Right atrium auricular region (tissue), 2 donors: ENCODE results near the gene SPON2. TPM values are rescaled to one million over a fixed set of nuclear protein-coding genes. Genes with fewer than 3 reads are reported as not detected.

Experiments
- DNase-seq: peaks from one replicate; pipeline ENCODE4 v3.0.0-alpha.2; 2019; ENCODE audit warnings: low spot score
- H3K27ac ChIP-seq, 2 donors: fragments of 200-600 bp; sonication (generic); 1 replicate in 1 of 2; 2 replicates in 1 of 2; pipeline ENCODE4 v1.5.1; 2016 to 2019
- H3K27me3 ChIP-seq, 2 donors: fragments of 200-600 bp; sonication (generic); one replicate each; pipeline versions ENCODE4 v1.5.1 to v1.6.0; 2017 to 2019
- H3K36me3 ChIP-seq: fragments of 200-600 bp; sonication (generic); one replicate; pipeline ENCODE4 v1.5.1; 2016
- H3K4me1 ChIP-seq, 2 donors: fragments of 200-600 bp; sonication (generic); one replicate each; pipeline versions ENCODE4 v1.5.1 to v1.6.0; 2017 to 2019
- H3K4me3 ChIP-seq, 2 donors: fragments of 200-600 bp; sonication (generic); 1 replicate in 1 of 2; 2 replicates in 1 of 2; pipeline ENCODE4 v1.5.1; 2017 to 2019; ENCODE audit warnings: mild to moderate bottlenecking in 1 of 2, moderate library complexity in 1 of 2
- H3K9me3 ChIP-seq, 2 donors: fragments of 200-600 bp; sonication (generic); one replicate each; pipeline ENCODE4 v1.5.1; 2019
- total RNA-seq, 2 donors: library from RNA; depleted of rRNA; stranded (reverse); fragments of >200 nt; gene quantifications; one replicate each; pipeline ENCODE4 v1.1.0, GENCODE V29; 2016
- TF ChIP-seq, protein P1 (sequence below), 2 donors: fragments of 200-600 bp; sonication (generic); IDR thresholded peaks; one replicate each; pipeline ENCODE4 v1.5.1; 2019; ENCODE audit warnings: antibody characterized with exemption in 2 of 2

Gene SPON2
- total RNA-seq, 2 donors from 2014 or later, result 13.0 to 20.8 TPM

DNA sequence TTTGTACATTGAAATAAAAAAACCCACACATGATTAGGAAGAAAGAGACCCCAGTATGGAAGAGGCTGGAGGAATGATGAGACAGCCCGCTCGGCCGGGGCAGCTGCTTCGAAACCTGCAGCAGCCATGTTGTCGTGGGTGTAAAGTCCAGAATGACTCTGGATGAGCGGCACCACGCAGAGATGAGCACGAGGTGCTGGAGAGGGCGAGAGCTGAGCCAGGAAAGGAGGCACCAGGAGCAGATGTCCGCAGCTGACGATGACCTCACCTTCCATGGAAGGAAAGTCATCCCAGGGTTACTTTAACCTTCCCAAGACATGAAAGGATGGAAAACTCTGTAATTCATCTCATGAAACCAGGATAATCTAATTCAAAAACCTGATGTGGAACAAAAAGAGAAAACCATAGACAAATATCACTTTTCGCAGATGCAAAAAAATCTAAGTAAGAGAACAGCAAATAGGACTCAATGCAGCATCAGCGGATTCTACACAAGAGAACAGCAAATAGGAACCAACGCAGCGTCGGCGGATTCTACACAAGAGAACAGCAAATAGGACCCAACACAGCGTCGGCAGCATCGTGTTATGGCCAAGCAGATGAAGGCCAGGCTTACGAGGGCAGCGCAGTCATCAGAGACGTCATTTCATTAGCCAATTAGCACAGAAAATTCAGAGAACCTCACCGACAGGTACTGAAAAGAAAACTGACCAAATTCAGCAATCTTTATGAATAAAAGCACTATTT lies 25.9 kb upstream of the SPON2 start:
- Histone ChIP-seq H3K27me3 (no peaks in the 10 kb centered on the region), H3K4me3 (no peak overlapping the region), H3K27ac (no peak overlapping the region), H3K4me1 (peaks cover 0 to 27% of the 10 kb centered on the region in 2 donors), H3K9me3 (no peaks in the 10 kb centered on the region), H3K36me3 (no peaks in the 10 kb centered on the region)
- TF ChIP-seq, protein P1, sequence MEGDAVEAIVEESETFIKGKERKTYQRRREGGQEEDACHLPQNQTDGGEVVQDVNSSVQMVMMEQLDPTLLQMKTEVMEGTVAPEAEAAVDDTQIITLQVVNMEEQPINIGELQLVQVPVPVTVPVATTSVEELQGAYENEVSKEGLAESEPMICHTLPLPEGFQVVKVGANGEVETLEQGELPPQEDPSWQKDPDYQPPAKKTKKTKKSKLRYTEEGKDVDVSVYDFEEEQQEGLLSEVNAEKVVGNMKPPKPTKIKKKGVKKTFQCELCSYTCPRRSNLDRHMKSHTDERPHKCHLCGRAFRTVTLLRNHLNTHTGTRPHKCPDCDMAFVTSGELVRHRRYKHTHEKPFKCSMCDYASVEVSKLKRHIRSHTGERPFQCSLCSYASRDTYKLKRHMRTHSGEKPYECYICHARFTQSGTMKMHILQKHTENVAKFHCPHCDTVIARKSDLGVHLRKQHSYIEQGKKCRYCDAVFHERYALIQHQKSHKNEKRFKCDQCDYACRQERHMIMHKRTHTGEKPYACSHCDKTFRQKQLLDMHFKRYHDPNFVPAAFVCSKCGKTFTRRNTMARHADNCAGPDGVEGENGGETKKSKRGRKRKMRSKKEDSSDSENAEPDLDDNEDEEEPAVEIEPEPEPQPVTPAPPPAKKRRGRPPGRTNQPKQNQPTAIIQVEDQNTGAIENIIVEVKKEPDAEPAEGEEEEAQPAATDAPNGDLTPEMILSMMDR (IDR thresholded peaks at IDR 0.05), result no peak
- DNase-seq, result peak; percentile 56

DNA sequence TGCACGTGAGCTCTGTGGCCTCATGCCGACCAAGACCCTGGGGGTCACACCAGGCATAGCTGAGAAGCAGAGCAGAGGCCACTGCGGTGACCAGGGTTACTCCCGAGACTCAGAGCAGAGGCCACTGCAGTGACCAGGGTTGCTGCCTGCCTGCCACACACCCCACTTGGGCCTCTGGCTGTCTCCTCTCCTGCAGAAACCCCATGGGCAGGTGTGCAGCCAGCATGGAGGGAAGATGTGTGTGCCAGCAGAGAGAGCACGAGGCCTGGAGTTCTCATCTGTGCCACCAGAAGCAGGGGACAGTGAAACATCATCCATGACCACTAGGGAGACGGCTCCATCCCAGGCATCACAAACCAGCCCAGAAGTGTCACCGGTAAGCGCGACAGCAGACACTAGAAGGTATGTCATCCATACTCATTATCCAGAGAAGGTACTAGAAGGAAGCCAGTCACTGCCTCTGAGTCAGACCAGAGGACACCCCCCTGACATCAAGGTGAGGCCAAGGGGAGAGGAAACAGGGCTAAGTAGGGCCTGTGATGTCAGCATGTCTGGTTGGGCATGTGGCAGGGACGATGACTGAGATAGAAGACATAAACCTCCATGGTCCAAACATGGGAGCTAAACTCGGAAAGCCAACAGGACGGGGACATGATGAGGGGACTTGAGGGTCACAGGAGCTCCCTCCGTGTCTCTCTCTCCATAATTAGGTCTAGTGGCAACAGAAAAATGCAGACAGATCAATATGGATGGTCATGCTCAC lies 24.2 kb upstream of the SPON2 start:
- peak; percentile 56 for DNase-seq
- Histone ChIP-seq H3K4me1 (peaks cover 0 to 43% of the 10 kb centered on the region in 2 donors), H3K27ac (no peak overlapping the region), H3K4me3 (no peak overlapping the region), H3K9me3 (no peaks in the 10 kb centered on the region), H3K36me3 (no peaks in the 10 kb centered on the region), H3K27me3 (no peaks in the 10 kb centered on the region)
- TF ChIP-seq, protein P1 (IDR thresholded peaks at IDR 0.05), result no peak

DNA sequence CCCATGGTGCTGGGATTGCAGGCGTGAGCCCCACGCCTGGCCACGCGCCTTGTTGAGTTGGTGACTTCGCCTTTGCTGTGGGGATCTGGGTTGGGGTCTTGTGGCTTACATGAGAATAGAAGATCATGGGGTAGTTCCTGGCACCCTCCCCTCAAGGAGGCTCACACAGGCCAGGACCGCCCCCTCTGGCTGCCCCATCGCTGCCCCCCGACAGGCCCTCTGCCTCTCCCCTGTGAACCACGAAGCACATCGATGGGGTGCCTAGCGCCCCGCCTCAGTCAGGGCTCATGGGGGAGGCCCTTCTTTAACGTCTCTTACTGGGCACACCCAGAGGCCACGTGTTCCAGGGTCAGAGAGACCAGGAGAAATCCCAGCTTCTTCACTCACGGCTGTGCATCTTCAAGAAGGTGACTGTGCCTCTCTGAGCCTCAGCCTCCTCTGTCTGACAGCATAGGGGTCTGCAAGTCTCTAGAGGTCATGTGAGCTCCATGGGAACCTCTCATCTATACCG lies 23.6 kb upstream of the SPON2 start:
- Histone ChIP-seq H3K27ac (no peak overlapping the region), H3K36me3 (no peaks in the 10 kb centered on the region), H3K9me3 (no peaks in the 10 kb centered on the region), H3K4me1 (peaks cover 0 to 44% of the 10 kb centered on the region in 2 donors), H3K4me3 (no peak overlapping the region), H3K27me3 (no peaks in the 10 kb centered on the region)
- peak; percentile 55 for DNase-seq
- TF ChIP-seq, protein P1 (IDR thresholded peaks at IDR 0.05), result no peak

DNA sequence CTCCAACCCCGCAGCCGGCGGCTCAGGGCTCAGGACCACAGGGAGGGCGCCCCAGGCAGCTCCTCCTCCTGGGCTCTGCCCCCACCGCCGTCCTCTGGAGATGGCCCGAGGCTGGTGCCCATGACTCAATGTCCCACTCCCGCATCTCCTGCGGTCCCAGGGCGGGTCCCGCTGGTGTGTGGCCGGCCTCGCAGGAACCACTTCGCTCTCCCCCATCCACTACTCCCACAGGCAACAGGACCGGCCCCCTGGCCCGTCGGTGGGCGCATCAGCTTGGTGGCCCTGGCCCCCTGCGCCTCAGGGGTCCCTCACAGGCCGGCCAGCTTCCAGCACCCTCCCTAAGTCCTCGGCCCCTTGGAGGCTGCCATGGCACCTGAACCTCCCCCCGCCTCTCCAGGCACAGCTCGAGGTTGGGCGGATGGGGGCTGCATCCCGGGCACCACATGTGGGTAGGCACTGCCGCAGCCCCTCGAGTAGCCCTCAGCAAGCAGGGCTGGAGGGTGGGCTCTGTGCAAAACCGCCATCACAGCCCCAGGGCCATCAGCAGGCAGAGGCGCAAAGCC lies 22.8 kb upstream of the SPON2 start:
- peaks cover 0 to 36% of the 10 kb centered on the region in 2 donors for H3K4me1 ChIP-seq
- peak; percentile 57 for DNase-seq
- TF ChIP-seq, protein P1 (IDR thresholded peaks at IDR 0.05), result no peak

DNA sequence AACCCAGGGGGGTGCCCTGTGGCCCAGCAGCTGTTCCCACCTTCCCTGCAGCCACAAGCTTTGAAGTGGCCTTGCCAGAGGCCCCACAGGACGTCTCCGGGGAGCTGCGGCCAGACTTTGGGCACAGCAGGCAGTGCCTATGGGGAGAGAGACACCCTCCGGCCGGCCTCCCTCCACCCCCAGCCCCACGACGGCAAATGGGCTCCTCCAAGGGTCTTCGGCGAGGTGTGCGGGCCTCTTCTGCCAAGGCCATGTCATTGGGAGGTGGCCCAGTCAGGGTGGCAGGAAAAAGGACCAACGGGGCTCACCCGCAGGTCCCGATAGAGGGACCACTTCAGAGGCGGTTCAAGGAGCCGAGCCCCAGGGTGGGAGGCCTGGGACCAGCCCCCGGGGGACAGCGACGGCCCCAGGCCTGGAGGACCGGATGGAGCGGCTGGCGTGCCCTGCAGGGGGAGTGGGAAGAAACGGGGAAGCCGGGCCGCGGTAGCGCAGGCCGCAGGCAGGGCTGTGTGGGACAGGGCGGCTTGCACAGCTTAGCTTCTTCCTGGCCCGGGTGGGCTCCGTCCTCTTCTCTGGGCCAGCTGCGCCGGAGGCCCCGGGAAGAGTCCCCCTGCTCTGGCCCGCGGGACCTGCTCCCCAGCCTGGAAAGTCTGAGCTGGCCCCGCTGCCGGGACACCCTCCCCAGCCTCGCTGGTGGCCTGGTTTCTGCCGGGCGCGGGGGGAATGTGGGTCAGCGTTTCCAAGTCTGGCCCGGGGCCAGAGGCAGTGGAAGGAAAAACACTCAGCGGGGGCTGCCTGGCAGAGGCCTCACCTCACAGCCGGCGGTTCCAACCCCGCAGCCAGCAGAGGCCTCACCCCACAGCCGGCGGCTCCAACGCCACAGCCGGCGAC lies 21.9 kb upstream of the SPON2 start:
- H3K4me1 ChIP-seq, result peaks cover 0 to 34% of the 10 kb centered on the region in 2 donors
- no peaks in the 10 kb centered on the region for H3K9me3 ChIP-seq
- H3K36me3 ChIP-seq, result no peaks in the 10 kb centered on the region
- no peaks in the 10 kb centered on the region for H3K27me3 ChIP-seq
- H3K4me3 ChIP-seq, result peak overlapping the region in 1 of 2 donors; percentile 16
- H3K27ac ChIP-seq, result peak overlapping the region; percentile 68 to 77
- TF ChIP-seq, protein P1 (IDR thresholded peaks at IDR 0.05), result no peak
- peak; percentile 77 for DNase-seq

More for the DNA sequence above, 22.8 kb upstream of the SPON2 start:
- Histone ChIP-seq H3K4me3 (peak overlapping the region in 1 of 2 donors; percentile 16), H3K27ac (peak overlapping the region in 1 of 2 donors; percentile 77), H3K9me3 (no peaks in the 10 kb centered on the region), H3K36me3 (no peaks in the 10 kb centered on the region), H3K27me3 (no peaks in the 10 kb centered on the region)
